GM12892 (cell line): ENCODE results near the gene BRD7.

Experiments
- POLR2A ChIP-seq: IDR thresholded peaks from 2 replicates; pipeline ENCODE4 v1.6.1; 2011; ENCODE audit warnings: low read depth, low read length, control low read depth
- POLR2AphosphoS5 ChIP-seq: IDR thresholded peaks from 2 replicates; pipeline ENCODE4 v1.6.1; 2011; ENCODE audit warnings: low read depth, low read length, control low read depth
- TAF1 ChIP-seq: IDR thresholded peaks from 2 replicates; pipeline ENCODE4 v1.6.1; 2011; ENCODE audit warnings: low read depth, mild to moderate bottlenecking, control low read depth, low read length, borderline replicate concordance

DNA sequence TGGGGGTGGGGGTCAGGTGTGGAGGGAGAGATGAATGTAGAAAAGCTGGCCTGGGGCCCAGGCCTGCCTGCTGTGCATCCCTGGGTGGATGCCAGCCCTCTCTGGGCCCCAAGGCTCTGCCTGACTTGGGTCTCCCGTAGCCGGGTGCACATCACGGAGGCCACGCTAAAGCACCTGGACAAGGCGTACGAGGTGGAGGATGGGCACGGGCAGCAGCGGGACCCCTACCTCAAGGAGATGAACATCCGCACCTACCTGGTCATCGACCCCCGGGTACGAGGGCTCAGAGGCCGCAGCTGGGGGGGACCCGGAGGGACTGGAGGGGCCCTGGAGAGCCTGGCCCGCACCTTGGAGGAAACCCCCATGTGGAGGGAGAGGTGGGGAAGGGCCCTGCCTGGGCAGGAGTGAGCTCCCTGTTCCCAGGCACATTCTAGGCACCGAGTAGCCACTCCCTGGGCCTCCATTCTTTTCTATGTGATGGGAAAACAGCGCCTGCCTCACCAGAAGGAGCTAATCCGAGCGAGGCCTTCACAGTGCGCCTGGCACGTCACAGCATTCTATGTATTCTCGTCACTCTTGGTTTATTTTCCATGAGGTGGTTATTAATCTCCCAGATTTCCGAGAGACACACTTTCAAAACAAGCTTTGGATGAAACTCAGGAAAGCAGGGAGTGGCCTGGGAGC lies 67.7 kb downstream of the BRD7 start:
- no peak for TF ChIP-seq POLR2A
- TF ChIP-seq POLR2AphosphoS5: no peak
- no peak for TF ChIP-seq TAF1
